Kidney (tissue), 14 donors: Measurements from ENCODE around the gene COPG2. TPM values are rescaled to one million over a fixed set of nuclear protein-coding genes. Genes with fewer than 3 reads are reported as not detected.

ENCODE experiments used
- DNase-seq, 5 donors: peaks; one replicate each; pipeline ENCODE4 v3.0.0-alpha.2; 2013 to 2020
- FAIRE-seq: peaks from 2 replicates; lab custom pipeline; 2012; peaks lifted over from hg19 to GRCh38; lab: Jason Lieb, UNC
- H3K27ac ChIP-seq, 2 donors: one replicate each; pipeline ENCODE4 v1.7.0; 2013; ENCODE audit warnings: low read depth in 2 of 2, low read length in 2 of 2, inconsistent platforms in 1 of 2
- H3K27me3 ChIP-seq: one replicate; pipeline ENCODE4 v1.7.1; 2013; ENCODE audit warnings: low read length, inconsistent platforms; ENCODE audit not compliant: control insufficient read depth, insufficient read depth
- H3K36me3 ChIP-seq, 3 donors: one replicate each; pipeline versions ENCODE4 v1.7.0 to v1.7.1; 2013; ENCODE audit warnings: low read length in 3 of 3, control low read depth in 1 of 3, inconsistent platforms in 1 of 3; ENCODE audit not compliant: insufficient read depth in 3 of 3, control insufficient read depth in 2 of 3
- H3K4me1 ChIP-seq, 3 donors: one replicate each; pipeline versions ENCODE4 v1.7.0 to v1.7.1; 2013; ENCODE audit warnings: low read length in 3 of 3, inconsistent platforms in 1 of 3, low read depth in 1 of 3; ENCODE audit not compliant: control insufficient read depth in 2 of 3, insufficient read depth in 2 of 3
- H3K4me3 ChIP-seq, 3 donors: one replicate each; pipeline versions ENCODE4 v1.7.0 to v1.8.1; 2013; ENCODE audit warnings: low read length in 3 of 3, control low read depth in 1 of 3, inconsistent platforms in 1 of 3
- H3K9ac ChIP-seq, 3 donors: one replicate each; pipeline versions ENCODE4 v1.7.0 to v1.7.1; 2013; ENCODE audit warnings: low read length in 3 of 3, control low read depth in 1 of 3, inconsistent platforms in 1 of 3
- H3K9me3 ChIP-seq, 3 donors: one replicate each; pipeline versions ENCODE4 v1.7.0 to v1.7.1; 2013; ENCODE audit warnings: low read length in 3 of 3, control low read depth in 1 of 3, inconsistent platforms in 1 of 3; ENCODE audit not compliant: control insufficient read depth in 2 of 3, insufficient read depth in 1 of 3
- CTCF ChIP-seq: IDR thresholded peaks from 3 replicates; pipeline ENCODE4 v1.5.1; 2012; ENCODE audit warnings: mild to moderate bottlenecking, moderate library complexity, borderline replicate concordance; ENCODE audit not compliant: insufficient read depth; ENCODE audit errors: extremely low read depth
- intact Hi-C: fragments of 100-400 bp; cut with DNase I; formaldehyde crosslinking; loops from one replicate; pipeline ENCODE4 v1.11.1; 2022
- polyA plus RNA-seq: library from polyadenylated mRNA; stranded (reverse); fragments of 350-450 nt; fragmentation: Illumina TruSeq; extraction: RNeasy Lipid Tissue Mini Kit (QIAGEN cat#74804); gene quantifications from one replicate; pipeline ENCODE4 v1.2.3, GENCODE V29; 2014; ENCODE audit warnings: low read depth, low replicate concordance; ENCODE audit not compliant: insufficient read depth
- total RNA-seq: library from RNA; stranded (reverse); fragmentation: NEBNext Ultra II Directional; extraction: Animal tissue kit (Norgen Biotek cat#: 25700); gene quantifications from one replicate; pipeline ENCODE4 v1.2.1, GENCODE V29; 2021
- donor health status: control.
- donor health status: control.
- donor health status: control.
- donor health status: control.
- donor health status: control.
- donor health status: DM: yes; HTN: yes; CAD: no.
- donor health status: Normal renal cell carcinoma (clear cell type).

Gene COPG2
- total and polyA plus RNA-seq, 2 donors from 2014 or later, result 12.6 to 27.6 TPM

- H3K36me3 ChIP-seq, result no peaks in the 10 kb centered on the region
- no peak overlapping the region for H3K4me3 ChIP-seq
- FAIRE-seq (no peak), DNase-seq (no peak)
- no peaks in the 10 kb centered on the region for H3K27me3 ChIP-seq
- H3K27ac ChIP-seq, result no peak overlapping the region
- no peaks in the 10 kb centered on the region for H3K4me1 ChIP-seq
- no peak for TF ChIP-seq CTCF
- intact Hi-C loops, result no loop called here
- H3K9me3 ChIP-seq, result no peaks in the 10 kb centered on the region
- no peak overlapping the region for H3K9ac ChIP-seq
Observed at GRCh38 chr7:130689683-130690082, 21.1 kb upstream of the COPG2 start.

- no peak overlapping the region for H3K27ac ChIP-seq
- H3K36me3 ChIP-seq, result no peaks in the 10 kb centered on the region
- intact Hi-C loops, result no loop called here
- H3K9ac ChIP-seq, result no peak overlapping the region
- H3K4me1 ChIP-seq, result no peaks in the 10 kb centered on the region
- no peak for FAIRE-seq
- DNase-seq, result no peak
- H3K9me3 ChIP-seq, result no peaks in the 10 kb centered on the region
- no peak overlapping the region for H3K4me3 ChIP-seq
- H3K27me3 ChIP-seq, result no peaks in the 10 kb centered on the region
- TF ChIP-seq CTCF, result no peak
Observed at GRCh38 chr7:130683026-130683425, 14.5 kb upstream of the COPG2 start.

- no peak for TF ChIP-seq CTCF
- H3K4me1 ChIP-seq, result peaks cover 0 to under 1% (median 0%) of the 10 kb centered on the region in 3 donors
- no peak overlapping the region for H3K9ac ChIP-seq
- DNase-seq (no peak), FAIRE-seq (no peak)
- H3K27ac ChIP-seq, result no peak overlapping the region
- no peak overlapping the region for H3K4me3 ChIP-seq
- intact Hi-C loops, result no loop called here
- H3K27me3 ChIP-seq, result no peaks in the 10 kb centered on the region
- no peaks in the 10 kb centered on the region for H3K36me3 ChIP-seq
- H3K9me3 ChIP-seq, result no peaks in the 10 kb centered on the region
Observed at GRCh38 chr7:130674456-130674855, 5.9 kb upstream of the COPG2 start.

GRCh38 chr7:130673066-130673465 is 4.5 kb upstream of the COPG2 start:
- intact Hi-C loops, result no loop called here
- Histone ChIP-seq H3K4me1 (peaks cover 0 to 3% (median 0%) of the 10 kb centered on the region in 3 donors), H3K27me3 (no peaks in the 10 kb centered on the region), H3K9ac (no peak overlapping the region), H3K9me3 (no peaks in the 10 kb centered on the region), H3K4me3 (no peak overlapping the region), H3K36me3 (no peaks in the 10 kb centered on the region), H3K27ac (no peak overlapping the region)
- no peak for FAIRE-seq
- TF ChIP-seq CTCF, result no peak
- DNase-seq, result no peak
